Keratinocyte (primary cell): ENCODE measurements around the gene DNAJB8. TPM values are rescaled to one million over a fixed set of nuclear protein-coding genes. Genes with fewer than 3 reads are reported as not detected.

Experiments
- DNase-seq: peaks from one replicate; pipeline ENCODE4 v3.0.0-alpha.2; 2011; ENCODE audit warnings: low read depth, missing footprints, low spot score
- FAIRE-seq: peaks from 2 replicates; lab custom pipeline; 2011; peaks lifted over from hg19 to GRCh38; lab: Jason Lieb, UNC
- H2AFZ ChIP-seq: 2 replicates; pipeline ENCODE4 v1.6.0; 2012; ENCODE audit warnings: low read length, control low read depth, inconsistent platforms; ENCODE audit not compliant: control insufficient read depth
- H3K27ac ChIP-seq: 2 replicates; pipeline ENCODE4 v1.5.1; 2011; ENCODE audit warnings: low read length; ENCODE audit not compliant: control insufficient read depth, insufficient read depth
- H3K27me3 ChIP-seq: 3 replicates; pipeline ENCODE4 v1.6.0; 2011; ENCODE audit warnings: low read length; ENCODE audit not compliant: control insufficient read depth, insufficient read depth; ENCODE audit errors: extremely low read depth
- H3K36me3 ChIP-seq, 2 experiments: 2 replicates in 1 of 2; 3 replicates in 1 of 2; pipeline ENCODE4 v1.5.1; 2011; ENCODE audit warnings: low read length in 2 of 2, mild to moderate bottlenecking in 1 of 2; ENCODE audit not compliant: control insufficient read depth in 2 of 2, insufficient read depth in 2 of 2; ENCODE audit errors: extremely low read depth in 1 of 2
- H3K4me1 ChIP-seq: 3 replicates; pipeline ENCODE4 v1.5.1; 2011; ENCODE audit warnings: low read length; ENCODE audit not compliant: control insufficient read depth, insufficient read depth; ENCODE audit errors: extremely low read depth
- H3K4me2 ChIP-seq: 3 replicates; pipeline ENCODE4 v1.6.0; 2011; ENCODE audit warnings: low read depth, low read length; ENCODE audit not compliant: control insufficient read depth, insufficient read depth; ENCODE audit errors: extremely low read depth
- H3K4me3 ChIP-seq, 3 experiments: fragments of 200-600 bp in 1 of 3; sonication (generic) in 1 of 3; 2 replicates in 2 of 3; 3 replicates in 1 of 3; pipeline ENCODE4 v1.5.1; 2011 to 2016; ENCODE audit warnings: low read length in 3 of 3, mild to moderate bottlenecking in 3 of 3, control low read depth in 2 of 3, inconsistent platforms in 1 of 3, low read depth in 1 of 3, mixed read lengths in 1 of 3, mixed run types in 1 of 3, moderate library complexity in 1 of 3; ENCODE audit not compliant: control insufficient read depth in 2 of 3, insufficient read depth in 2 of 3; ENCODE audit errors: extremely low read depth in 1 of 3
- H3K79me2 ChIP-seq: 2 replicates; pipeline ENCODE4 v1.6.0; 2012; ENCODE audit warnings: low read length; ENCODE audit not compliant: control insufficient read depth, insufficient read depth
- H3K9ac ChIP-seq: 3 replicates; pipeline ENCODE4 v1.6.0; 2011; ENCODE audit warnings: low read length; ENCODE audit not compliant: control insufficient read depth, insufficient read depth; ENCODE audit errors: extremely low read depth
- H3K9me1 ChIP-seq: 3 replicates; pipeline ENCODE4 v1.6.0; 2011; ENCODE audit warnings: low read length; ENCODE audit not compliant: control insufficient read depth, insufficient read depth; ENCODE audit errors: extremely low read depth
- H3K9me3 ChIP-seq: 2 replicates; pipeline ENCODE4 v1.5.1; 2012; ENCODE audit warnings: low read depth, low read length; ENCODE audit not compliant: control insufficient read depth
- H4K20me1 ChIP-seq: 3 replicates; pipeline ENCODE4 v1.6.0; 2011; ENCODE audit warnings: low read length; ENCODE audit not compliant: control insufficient read depth, insufficient read depth; ENCODE audit errors: extremely low read depth
- CTCF ChIP-seq, 3 experiments: IDR thresholded peaks in 1 of 3; conservative IDR thresholded peaks in 1 of 3; optimal IDR thresholded peaks in 1 of 3; 2 replicates in 2 of 3; 3 replicates in 1 of 3; pipeline versions ENCODE3 to v1.5.1; 2011; ENCODE audit warnings: low read length in 3 of 3, mild to moderate bottlenecking in 3 of 3, moderate library complexity in 2 of 3, control low read depth in 1 of 3, inconsistent platforms in 1 of 3; ENCODE audit not compliant: insufficient read depth in 2 of 3; ENCODE audit errors: extremely low read depth in 1 of 3
- EZH2 ChIP-seq: IDR thresholded peaks from one replicate; pipeline ENCODE4 v1.6.1; 2012; ENCODE audit warnings: inconsistent platforms, mild to moderate bottlenecking, low read length, moderate library complexity
- dilution Hi-C: fragments of 300-500 bp; cut with MboI; formaldehyde crosslinking; loops from one replicate; pipeline ENCODE4 v1.7.0; 2020; ENCODE audit warnings: low sequenced_read_pairs; ENCODE audit not compliant: extremely low pct_ligation_motif_present
- polyA plus RNA-seq, 5 experiments: library from polyadenylated mRNA; depleted of rRNA in 3 of 5; stranded (reverse) in 3 of 5; stranded (forward) in 1 of 5; unstranded in 1 of 5; fragments of >200 nt; gene quantifications; 1 replicate in 1 of 5; 2 replicates in 3 of 5; 3 replicates in 1 of 5; pipeline versions ENCODE4 v1.2.1 to v1.2.3, GENCODE V29; 2011 to 2012; ENCODE audit warnings: missing spikeins in 2 of 5, low read depth in 1 of 5, low replicate concordance in 1 of 5

The DNAJB8 gene
- polyA plus RNA-seq, 1 donor (not counting 4 experiments of a cell fraction or from before 2014, with no cell fraction given): not detected

- Histone ChIP-seq H3K4me3 (no peak overlapping the region), H3K4me1 (no peaks in the 10 kb centered on the region), H3K36me3 (no peaks in the 10 kb centered on the region), H3K9me1 (no peaks in the 10 kb centered on the region), H3K27ac (no peak overlapping the region), H3K4me2 (no peak overlapping the region), H3K27me3 (peaks cover 54% of the 10 kb centered on the region), H3K9ac (no peak overlapping the region), H3K79me2 (no peaks in the 10 kb centered on the region), H4K20me1 (no peaks in the 10 kb centered on the region), H3K9me3 (no peaks in the 10 kb centered on the region), H2AFZ (no peak overlapping the region)
- FAIRE-seq (no peak), DNase-seq (no peak)
- dilution Hi-C loops: no loop called here
- no peak for TF ChIP-seq CTCF (optimal IDR thresholded peaks at IDR 0.05 in 1 of 3, IDR thresholded peaks at IDR 0.05 in 1 of 3, conservative IDR thresholded peaks at IDR 0.05 in 1 of 3; ENCODE audit: extremely low read depth in 1 of 3, insufficient read depth in 2 of 3, low read length in 3 of 3)
- no peak for TF ChIP-seq EZH2
Measured at GRCh38 chr3:128453501-128454309, 13.0 kb downstream of the DNAJB8 start.

GRCh38 chr3:128452678-128453275 lies 13.9 kb downstream of the DNAJB8 start:
- dilution Hi-C loops: no loop called here
- no peaks in the 10 kb centered on the region for H3K4me1 ChIP-seq
- no peak overlapping the region for H3K27ac ChIP-seq
- TF ChIP-seq EZH2: no peak
- H4K20me1 ChIP-seq: no peaks in the 10 kb centered on the region
- FAIRE-seq (no peak), DNase-seq (no peak)
- H3K4me3 ChIP-seq: no peak overlapping the region
- H3K36me3 ChIP-seq: no peaks in the 10 kb centered on the region
- no peak overlapping the region for H3K4me2 ChIP-seq
- H3K9me3 ChIP-seq: no peaks in the 10 kb centered on the region
- H3K27me3 ChIP-seq: peaks cover 48% of the 10 kb centered on the region
- H3K79me2 ChIP-seq: no peaks in the 10 kb centered on the region
- no peaks in the 10 kb centered on the region for H3K9me1 ChIP-seq
- no peak overlapping the region for H3K9ac ChIP-seq
- no peak overlapping the region for H2AFZ ChIP-seq
